HG02943 (cell line): ENCODE data around the gene COPZ1.
"Not testable (repeated sequence)": the region's sequence is repeated elsewhere in the genome, so short reads cannot be mapped to it uniquely, and the experiment has no call there.

Experiments
- ATAC-seq: cut with Tn5 transposase; IDR thresholded peaks from one replicate; pipeline ENCODE4 v1.9.1; 2021; ENCODE audit warnings: mild to moderate bottlenecking, low read depth, moderate library complexity; ENCODE audit not compliant: unreplicated experiment

The COPZ1 gene

DNA sequence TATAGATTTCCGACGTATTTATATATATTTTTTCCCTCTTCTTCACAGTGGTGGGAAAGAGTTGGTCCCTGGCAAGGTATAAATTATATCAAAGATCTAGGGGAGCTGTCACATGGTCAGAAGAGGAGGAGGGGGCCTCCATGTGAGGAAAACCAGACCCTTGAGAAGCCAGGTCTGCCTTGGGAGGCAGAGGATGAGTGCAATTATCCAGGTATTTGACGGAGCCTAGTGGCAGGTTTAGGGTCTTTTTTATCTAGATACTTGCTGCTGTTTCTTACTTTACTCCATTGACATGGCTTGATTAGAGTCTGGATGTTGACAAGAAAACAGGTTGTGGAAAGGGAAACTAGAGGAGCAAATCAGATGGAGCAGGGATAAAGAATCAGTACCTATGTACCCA is 5.5 kb downstream of the COPZ1 start:
- no peak for ATAC-seq

DNA sequence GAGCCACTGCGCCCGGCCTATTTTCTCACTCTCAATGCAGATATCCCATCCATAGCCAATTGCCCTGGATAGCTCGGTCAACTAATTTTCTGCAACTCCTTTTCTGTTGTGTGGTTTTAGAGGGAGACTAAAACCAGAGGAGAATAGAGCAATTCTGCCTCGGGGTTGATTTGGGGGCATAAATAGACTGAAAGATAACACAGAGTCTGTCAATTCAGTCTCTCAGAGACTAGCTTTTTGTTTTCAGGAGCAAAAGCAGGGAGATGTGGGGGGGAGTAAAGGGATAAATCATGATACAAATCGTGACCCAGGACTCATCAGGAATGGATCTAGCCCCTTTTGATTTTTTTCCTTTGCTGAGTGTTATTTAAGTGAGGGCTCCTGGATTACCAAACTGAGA is 6.5 kb downstream of the COPZ1 start:
- no peak for ATAC-seq

DNA sequence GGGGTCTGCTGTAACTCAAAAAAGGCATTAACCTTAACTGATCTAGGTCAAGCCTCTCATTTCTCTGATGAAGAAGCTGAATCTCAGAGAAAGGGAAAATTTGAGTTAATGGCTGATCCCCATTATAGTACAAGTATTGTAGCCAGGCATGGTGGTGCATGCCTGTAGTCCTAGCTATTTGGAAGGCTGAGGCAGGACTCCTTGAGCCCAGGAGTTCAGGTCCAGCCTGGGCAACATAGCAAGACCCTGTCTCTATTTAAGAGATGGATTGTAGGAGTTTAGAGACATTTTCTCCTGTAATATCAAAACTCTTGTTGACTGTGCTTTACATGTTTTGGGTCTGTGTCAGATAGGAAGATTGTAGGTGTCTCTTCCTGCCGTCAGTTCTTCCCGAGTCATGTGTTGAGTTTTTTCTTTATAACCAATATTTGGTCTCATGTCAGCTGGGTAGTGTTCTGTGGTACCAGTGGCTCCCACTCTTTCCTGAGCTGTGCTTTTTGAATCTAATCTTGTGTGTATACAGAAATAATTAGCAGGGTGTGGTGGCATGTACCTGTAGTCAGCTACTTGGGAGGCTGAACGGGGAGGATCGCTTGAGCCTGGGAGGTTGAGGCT is 8.6 kb downstream of the COPZ1 start:
- no peak for ATAC-seq

DNA sequence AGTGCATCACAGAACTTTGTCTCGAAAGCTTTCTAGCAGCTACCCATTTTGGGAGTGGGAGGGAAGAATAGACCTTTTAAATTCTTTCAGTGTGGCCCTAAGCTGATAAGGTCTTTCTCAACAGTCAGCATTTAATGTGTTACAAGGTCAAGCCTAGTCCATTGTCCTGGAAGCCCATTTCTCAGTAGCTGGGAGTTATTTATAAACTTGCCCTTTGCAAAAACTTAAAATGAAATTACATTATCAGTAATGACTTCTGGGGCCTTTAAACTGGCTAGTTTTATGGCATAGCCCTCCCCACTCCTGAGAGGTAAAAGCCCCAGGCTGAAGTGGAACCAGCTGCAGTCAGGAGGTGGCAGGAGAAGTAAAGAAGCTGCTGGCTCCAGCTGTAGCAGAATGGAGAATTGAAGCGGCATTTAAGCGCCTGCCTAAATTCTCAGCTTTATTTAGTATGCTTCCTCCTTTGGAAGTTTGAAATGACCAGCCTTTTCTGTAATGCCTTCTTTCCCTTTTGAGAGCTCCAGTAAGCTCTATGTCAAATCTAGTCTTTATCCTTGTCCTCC is 12.4 kb downstream of the COPZ1 start:
- no peak for ATAC-seq

DNA sequence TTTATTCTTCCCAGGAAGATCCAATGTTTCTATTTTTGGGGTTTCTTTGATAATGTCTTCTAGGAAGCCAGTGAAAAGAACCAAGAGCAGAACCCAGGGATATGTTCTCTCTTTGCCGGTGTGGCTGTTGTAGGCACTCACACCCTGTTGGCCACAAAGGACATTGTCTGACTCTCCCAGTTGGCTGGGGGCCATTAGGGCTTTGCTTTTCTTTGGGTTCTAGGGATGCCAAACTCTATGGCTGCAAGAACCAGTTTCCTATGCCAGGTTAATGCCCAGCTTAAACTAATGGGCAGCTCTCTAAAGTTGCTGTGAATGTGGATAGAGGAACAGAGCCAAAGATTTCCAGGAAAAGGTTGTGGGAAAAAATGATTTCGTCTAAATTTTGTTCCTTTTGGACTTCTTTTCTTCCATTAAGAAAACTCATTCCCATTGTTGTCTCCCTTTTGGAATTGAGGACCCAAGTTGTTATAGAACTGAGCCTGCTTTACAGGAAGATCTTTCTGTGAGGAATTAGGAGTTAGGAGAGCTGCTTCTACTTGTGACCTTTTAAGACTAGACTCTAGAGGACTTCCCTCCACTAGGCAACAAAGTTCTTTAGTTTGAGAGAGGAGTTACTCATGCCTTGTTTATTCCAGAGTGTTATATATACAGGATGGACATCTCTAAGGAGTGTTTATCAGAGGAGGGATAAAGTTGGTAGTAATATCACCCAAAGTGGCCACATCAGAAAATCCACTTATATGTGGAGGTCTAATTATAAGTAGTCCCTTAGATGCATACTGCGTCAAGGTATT is 13.1 kb downstream of the COPZ1 start:
- ATAC-seq = no peak

DNA sequence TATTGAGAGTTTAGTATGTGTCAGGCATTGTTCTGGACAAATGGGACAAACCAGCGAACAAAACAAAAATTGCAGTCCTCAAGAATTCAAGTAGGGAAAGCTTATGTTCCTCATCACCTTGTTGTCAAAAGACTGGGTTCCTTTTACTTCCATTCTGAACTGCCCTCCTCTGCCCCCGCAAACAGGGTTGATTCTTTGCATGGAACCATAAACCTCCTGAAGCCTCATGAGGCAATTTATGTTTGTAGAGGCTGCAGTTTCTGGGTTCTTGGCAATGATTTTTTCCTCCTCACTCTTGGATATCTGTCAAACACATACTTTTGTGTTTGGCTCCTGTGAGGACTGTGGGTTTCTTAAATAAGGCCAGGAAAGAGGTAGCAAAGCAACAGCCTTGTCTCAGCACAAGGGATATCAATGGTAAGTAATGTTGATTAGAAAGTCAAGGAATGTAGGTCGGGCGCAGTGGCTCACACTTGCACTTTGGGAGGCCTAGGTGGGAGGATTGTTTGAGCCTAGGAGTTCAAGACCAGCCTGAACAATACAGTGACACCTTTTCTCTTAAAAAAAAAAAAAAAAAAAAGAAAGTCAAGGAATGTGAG is 13.9 kb downstream of the COPZ1 start:
- ATAC-seq = no peak

DNA sequence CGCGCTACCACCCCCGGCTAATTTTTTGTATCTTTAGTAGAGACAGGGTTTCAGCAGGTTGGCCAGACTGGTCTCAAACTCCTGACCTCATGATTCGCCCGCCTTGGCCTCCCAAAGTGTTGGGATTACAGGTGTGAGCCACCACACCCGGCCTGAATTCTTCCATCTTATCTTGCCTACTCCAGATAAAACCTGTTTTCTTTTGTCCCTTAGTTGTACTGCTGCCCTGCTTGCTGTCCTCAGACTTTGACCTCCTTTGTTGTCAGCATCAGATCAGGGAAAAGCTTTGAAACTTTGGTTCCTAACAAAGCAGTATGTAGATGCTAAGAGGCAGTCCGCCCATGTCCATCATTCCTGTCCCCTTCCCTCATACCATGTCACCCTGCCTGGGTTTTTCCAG is 15.9 kb downstream of the COPZ1 start:
- ATAC-seq = no peak

DNA sequence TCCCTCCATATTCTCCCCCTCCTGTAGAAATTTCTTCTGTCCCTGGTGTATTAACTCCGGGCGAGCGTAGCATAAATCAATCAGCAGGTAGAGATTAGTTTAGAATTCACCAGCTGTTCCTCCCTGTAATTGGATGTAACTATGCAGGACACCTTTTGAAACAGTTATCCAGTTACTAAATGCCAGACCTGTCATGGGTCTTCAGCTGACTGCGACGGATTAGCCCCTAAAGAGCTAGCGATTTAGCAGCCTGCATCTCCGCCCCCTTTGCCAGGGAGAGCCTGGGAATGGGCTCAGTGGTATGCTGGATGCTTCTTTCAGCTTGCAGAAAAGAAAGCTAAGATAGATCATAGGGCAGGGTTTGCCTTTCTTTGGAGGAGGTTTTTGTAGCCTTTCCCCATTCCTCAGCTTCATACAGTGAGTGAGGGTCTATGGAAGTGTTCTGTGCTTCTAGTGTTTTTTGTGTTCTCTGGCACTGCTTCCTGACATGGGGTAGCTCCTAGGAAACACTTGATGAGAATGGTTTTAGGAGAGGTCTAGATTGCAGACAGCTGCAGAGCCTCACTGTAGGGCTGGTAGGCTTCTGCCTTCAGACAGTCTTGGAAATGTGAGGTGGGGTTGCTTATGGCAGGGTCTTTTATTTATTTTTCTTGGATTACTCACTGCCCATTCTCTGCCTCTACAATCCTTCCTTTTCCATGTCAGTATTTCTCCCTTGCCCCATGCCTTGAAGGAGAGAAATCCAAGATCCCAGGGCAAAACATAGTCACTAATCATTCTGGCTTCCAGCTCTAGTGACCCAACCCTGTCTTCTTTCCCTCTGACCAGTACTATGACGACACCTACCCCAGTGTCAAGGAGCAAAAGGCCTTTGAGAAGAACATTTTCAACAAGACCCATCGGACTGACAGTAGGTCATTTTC is 16.7 kb downstream of the COPZ1 start:
- no peak for ATAC-seq

DNA sequence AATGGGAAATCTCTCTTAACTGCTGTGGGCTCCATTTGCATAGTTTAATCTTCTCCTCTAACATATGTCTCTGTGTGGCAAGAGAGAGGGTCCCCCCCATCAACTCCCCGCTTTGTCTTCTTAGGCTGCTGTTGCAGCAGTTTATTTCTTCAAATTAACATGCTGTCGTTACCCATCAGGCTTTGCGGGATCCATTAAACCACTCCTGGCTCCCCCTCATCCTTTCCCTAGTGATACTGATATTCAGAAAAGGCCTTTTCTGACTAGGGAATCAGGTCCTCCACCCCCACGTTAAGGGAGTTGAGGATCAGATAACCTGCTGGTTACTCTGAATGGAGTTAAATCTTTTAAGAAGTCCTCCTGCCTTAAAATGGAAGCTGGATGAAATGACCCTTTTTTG is 24.1 kb downstream of the COPZ1 start:
- ATAC-seq = no peak

DNA sequence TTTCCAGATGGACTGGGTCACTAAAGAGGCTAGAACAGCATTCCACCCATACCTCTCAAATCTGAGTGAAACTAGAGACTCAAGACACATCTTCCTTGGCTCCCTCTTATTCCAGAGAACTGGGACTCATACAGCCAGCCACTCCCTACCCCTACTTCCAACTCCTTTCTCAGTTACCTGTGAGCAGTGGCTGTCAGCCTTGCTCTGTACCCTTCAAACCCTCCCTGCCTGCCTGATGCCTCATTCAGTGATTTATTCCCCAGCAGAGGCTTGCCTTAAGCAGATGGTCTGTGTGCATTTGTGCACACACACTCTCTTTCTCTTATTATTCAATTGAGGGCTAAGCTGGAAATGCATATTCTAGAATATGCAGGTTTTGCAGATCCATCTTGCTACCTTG is 24.7 kb downstream of the COPZ1 start:
- ATAC-seq = no peak

DNA sequence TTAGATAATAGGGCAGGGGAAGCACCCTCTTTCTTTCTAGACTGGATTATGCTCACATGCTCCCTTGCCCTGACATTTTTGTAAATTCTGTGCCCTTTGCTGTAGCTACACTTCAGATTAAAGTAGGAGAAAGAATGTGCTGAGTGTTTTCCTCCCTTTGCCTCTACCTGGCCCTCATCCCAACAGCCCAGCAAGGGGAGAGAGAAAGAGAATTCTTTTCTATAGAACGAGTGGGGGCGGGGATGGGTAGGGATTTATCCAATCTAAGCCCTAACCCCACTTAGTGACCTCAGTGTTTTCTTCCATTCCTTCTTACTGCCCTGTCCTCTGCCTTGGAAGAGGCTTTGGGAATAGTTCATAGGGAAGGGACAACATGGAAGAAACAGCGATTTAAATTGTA is 25.8 kb downstream of the COPZ1 start:
- no peak for ATAC-seq

DNA sequence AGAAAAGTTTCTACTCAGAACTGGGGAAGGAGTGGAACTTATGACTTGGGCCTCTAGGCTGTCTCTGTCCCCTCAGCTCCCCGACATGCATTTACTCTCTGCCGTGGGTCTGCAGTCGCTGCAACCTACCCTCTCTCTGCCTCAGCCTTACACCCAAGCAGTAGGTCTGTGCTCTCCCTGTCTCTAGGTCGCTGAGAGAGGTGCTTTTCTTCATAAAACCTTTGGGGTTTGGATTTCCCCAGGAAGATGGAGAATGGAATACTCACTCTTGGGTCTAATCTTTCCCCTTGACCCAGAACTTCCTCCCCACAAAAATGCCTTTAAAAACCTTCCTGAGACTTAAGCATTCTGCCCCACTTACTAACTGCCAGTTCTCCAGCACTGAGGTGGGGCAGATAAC is 26.4 kb downstream of the COPZ1 start:
- ATAC-seq = no peak

DNA sequence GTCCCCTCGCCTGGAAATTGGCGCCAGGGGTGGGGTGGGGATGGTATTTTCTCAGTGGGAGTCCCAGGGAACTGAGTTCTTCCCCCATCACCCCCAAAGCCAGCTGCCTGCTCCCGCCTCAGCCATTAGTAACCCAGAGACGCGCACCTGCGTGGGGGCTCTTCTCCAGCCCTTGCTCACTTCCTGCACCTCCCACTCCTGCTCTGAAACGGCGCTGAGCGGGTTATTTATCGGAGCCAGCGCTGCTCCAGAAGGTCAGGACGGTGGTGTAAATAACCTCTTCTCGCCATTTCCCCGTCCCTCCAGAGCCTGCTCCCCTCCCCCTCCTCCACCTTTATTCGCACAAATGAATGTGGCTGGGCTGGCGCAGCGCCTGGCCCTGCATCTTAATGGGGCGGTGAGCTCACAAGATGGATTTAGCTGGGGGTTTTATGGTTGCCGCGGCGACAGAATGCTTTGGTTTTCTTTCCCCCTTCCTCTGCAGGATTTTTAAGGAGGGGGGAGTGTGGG is 27.1 kb downstream of the COPZ1 start:
- ATAC-seq = no peak

DNA sequence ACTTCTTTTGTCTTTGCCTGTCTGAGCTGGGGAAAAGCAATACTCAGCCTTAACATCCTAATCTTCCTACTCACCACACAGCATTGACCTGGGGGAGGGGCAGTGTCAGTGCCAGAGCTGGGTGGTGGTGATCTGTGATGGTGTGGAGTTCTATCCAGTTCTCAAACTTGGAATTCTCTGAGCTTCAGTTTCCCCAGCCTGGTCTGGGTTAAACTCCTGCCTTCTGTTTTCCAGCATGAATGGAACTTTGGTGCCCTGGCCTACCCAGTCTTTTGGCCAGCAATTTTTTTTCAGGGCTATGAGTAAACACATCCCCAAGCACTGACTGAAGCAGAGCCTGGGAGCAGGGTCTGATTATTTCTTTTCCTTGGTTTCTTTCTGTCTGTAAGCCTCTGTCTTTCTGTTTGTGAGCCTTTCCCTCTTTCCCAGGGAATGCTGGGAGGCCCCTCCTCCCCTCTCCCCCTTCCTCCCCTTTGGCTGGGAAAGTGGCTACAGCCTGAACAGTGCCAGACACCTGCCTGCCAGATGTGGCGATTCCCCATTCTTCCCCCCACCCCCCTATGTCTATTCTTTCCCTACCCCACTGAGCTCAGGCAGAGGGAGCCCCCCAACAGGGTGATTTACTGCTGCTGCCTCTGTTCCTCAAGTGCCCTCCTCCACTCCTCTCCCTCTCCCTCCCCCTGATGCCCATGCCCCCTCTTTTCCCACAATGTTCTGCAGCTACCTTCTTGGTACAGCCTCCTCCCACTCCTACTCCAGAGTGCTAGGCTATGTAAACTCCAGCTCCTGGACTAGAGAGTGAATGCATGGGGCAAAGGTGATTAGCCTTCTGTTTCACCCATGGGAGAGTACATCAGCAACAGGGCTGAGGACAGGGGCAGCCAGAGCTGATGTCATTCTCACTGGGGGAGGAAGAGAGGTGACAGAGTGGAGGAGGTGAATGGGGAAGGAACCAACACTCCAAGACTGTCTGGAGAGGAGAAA is 28.3 kb downstream of the COPZ1 start:
- ATAC-seq = no peak

DNA sequence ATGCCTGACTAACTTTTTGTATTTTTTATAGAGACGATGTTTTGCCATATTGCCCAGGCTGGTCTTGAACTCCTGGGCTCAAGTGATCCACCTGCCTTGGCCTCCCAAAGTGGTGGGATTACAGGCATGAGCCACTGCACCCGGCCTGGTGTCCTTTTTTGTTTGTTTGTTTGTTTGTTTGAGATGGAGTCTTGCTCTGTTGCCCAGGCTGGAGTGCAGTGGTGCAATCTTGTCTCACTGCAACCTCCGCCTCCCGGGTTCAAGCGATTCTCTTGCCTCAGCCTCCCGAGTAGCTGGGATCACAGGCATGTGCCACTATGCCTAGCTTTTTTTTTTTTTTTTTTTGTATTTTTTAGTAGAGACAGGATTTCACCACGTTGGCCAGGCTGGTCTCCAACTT is 29.3 kb downstream of the COPZ1 start:
- ATAC-seq = not testable (repeated sequence)

DNA sequence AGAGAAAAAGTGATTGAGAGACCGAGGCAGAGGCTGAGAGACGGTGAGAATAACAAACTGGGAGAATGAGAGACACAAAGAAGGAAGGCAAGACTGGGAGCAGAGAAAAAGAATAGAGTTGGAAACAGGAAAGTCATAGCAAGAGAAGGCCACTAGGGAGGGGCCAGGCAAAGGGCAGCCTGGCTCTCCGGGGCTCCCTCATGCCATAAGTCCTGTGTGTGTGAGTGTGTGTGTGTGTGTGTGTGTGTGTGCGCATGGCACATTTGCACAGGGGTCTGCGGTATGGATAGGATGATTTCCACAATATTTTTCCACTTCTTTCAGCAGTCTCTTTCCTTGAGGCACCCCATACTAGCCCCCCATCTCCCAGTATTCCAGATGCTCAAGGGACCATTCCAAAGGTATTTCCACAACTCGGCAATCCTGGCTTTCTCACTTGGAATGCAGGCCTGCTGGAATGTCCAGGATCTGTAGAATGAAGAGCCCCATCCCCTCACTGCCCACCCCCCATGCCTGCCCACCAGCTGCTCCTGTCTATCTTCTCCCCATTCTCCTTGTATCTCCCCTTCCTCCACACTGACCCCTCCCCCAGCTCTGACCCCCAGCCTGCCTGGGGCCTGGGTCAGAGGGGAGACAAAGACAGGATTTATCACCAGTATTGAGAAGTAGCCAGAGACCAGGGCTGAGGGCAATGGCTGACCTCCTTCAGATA is 30.3 kb downstream of the COPZ1 start:
- ATAC-seq = no peak

DNA sequence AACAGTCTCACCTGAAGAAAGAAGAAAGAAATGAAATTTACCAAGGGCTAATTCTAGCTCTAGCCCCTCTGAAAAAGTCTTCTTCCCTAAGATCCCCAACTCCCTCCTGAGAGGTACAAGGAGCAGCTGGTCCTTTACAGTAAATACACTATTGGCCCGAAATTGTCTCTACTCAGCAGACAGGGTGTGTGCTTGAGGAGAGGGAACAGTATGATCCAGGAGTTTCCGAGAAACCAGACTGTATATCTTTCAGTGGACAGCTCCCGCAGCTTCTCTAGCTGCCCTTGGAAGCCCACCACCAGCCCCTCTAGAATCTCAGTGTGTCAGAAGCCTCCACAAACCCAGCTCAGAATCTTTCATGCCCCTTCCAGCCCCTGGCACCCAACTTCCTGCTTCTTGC is 31.3 kb downstream of the COPZ1 start:
- no peak for ATAC-seq

DNA sequence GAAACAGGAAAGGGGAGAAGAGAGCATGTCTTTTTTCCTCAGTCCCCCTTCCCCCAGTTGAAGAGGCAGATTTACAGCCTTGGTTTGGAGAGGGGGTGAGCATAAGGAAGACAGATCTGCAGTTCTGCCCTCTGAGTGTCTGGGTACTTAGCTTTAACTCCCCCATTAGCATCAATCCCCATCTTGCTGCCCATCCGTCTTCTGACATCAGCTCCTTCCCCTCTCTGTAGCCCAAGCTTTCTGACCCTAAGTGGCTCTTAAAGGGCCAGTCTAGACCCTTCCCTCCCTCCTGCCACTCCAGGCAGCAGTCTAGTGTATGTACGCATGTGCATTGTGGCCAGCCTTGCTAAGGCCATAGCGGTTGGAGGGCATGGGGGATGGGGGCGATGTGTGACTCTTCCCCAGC is 32.0 kb downstream of the COPZ1 start:
- ATAC-seq = no peak
